CD4-positive, alpha-beta T cell treated with Interleukin-17A for 1 hour (primary cell): ENCODE measurements around the gene NUDCD3.
"Not testable (repeated sequence)": the region's sequence is repeated elsewhere in the genome, so short reads cannot be mapped to it uniquely, and the experiment has no call there.

Experiments used
- DNase-seq: peaks from one replicate; pipeline ENCODE4 v3.0.0-alpha.2; 2020

NUDCD3 gene

GRCh38 chr7:44445986-44446671 lies 44.3 kb downstream of the NUDCD3 start:
- DNase-seq: no peak

GRCh38 chr7:44441079-44441478 lies 49.4 kb downstream of the NUDCD3 start:
- no peak for DNase-seq

GRCh38 chr7:44440577-44441078 lies 49.8 kb downstream of the NUDCD3 start:
- no peak for DNase-seq

- DNase-seq: no peak
Observed at GRCh38 chr7:44439926-44440325, 50.5 kb downstream of the NUDCD3 start.

- DNase-seq: no peak
Observed at GRCh38 chr7:44438816-44439215, 51.6 kb downstream of the NUDCD3 start.

GRCh38 chr7:44434201-44434600 lies 56.3 kb downstream of the NUDCD3 start:
- DNase-seq: no peak

GRCh38 chr7:44433255-44434022 lies 57.0 kb downstream of the NUDCD3 start:
- no peak for DNase-seq

GRCh38 chr7:44432381-44432977 lies 58.0 kb downstream of the NUDCD3 start:
- DNase-seq: no peak

- DNase-seq: peak; percentile 10
Observed at GRCh38 chr7:44431091-44431608, 59.3 kb downstream of the NUDCD3 start.

- DNase-seq: no peak
Observed at GRCh38 chr7:44430054-44430453, 60.4 kb downstream of the NUDCD3 start.

GRCh38 chr7:44424762-44425161 lies 65.7 kb downstream of the NUDCD3 start:
- DNase-seq: not testable (repeated sequence)

- DNase-seq: no peak
Observed at GRCh38 chr7:44416941-44417340, 73.5 kb downstream of the NUDCD3 start.

GRCh38 chr7:44415510-44415909 lies 74.9 kb downstream of the NUDCD3 start:
- no peak for DNase-seq

- DNase-seq: no peak
Observed at GRCh38 chr7:44415047-44415446, 75.4 kb downstream of the NUDCD3 start.

GRCh38 chr7:44411306-44411705 lies 79.2 kb downstream of the NUDCD3 start:
- DNase-seq: no peak

GRCh38 chr7:44408596-44408995 lies 81.9 kb downstream of the NUDCD3 start:
- no peak for DNase-seq

- DNase-seq: no peak
Observed at GRCh38 chr7:44403775-44404174, 86.7 kb downstream of the NUDCD3 start.

- no peak for DNase-seq
Observed at GRCh38 chr7:44403176-44403759, 87.2 kb downstream of the NUDCD3 start.

GRCh38 chr7:44402401-44403060 lies 87.9 kb downstream of the NUDCD3 start:
- no peak for DNase-seq

GRCh38 chr7:44401692-44402091 lies 88.8 kb downstream of the NUDCD3 start:
- no peak for DNase-seq

GRCh38 chr7:44400033-44400511 lies 90.4 kb downstream of the NUDCD3 start:
- DNase-seq: no peak

GRCh38 chr7:44398953-44399574 lies 91.4 kb downstream of the NUDCD3 start:
- no peak for DNase-seq
